Stimulated activated effector memory CD8-positive, alpha-beta T cell treated with anti-CD3 and anti-CD28 coated beads, Interleukin-12 subunit alpha, Interleukin-12 subunit beta, amount 100 ng/mL, for 72 hours (primary cell): ENCODE data around the gene ANXA4.
A peak's percentile ranks its signal among the peaks of the same experiment; 100 is the strongest.

Experiments used
- ATAC-seq: fragments of 150-1000 bp; cut with Tn5 transposase; 2 replicates; pipeline ENCODE4 v1.10.0; 2021
- DNase-seq, 2 donors: peaks; one replicate each; pipeline ENCODE4 v3.0.0; 2021 to 2022; ENCODE audit warnings: low spot score in 2 of 2
- H3K27ac Mint-ChIP-seq: one replicate; pipeline ENCODE4 v1.8.0; 2022; ENCODE audit warnings: mild to moderate bottlenecking, mixed read lengths
- H3K36me3 Mint-ChIP-seq: one replicate; pipeline ENCODE4 v1.8.0; 2022; ENCODE audit warnings: mild to moderate bottlenecking, mixed read lengths
- H3K4me1 Mint-ChIP-seq: one replicate; pipeline ENCODE4 v1.8.0; 2022; ENCODE audit warnings: mixed read lengths
- H3K4me3 Mint-ChIP-seq: one replicate; pipeline ENCODE4 v1.8.0; 2022; ENCODE audit warnings: mild to moderate bottlenecking, mixed read lengths
- H3K9me3 Mint-ChIP-seq: one replicate; pipeline ENCODE4 v1.8.0; 2022; ENCODE audit warnings: mixed read lengths

Gene ANXA4

GRCh38 chr2:69741575-69742321 lies at the start of gene ANXA4:
TSS of gene ANXA4 (plus strand) at chr2:69742134. CDS start at chr2:69781566, 39,432 bp downstream.
- peak; percentile 90 for ATAC-seq
- Mint-ChIP-seq H3K9me3 (no peaks in the 10 kb centered on the region), H3K4me1 (peaks cover 26% of the 10 kb centered on the region), H3K27ac (peak within 1 kb of the TSS; percentile 97), H3K36me3 (peaks cover 4% of the 10 kb centered on the region), H3K4me3 (peak within 1 kb of the TSS; percentile 97)
- DNase-seq = peak; percentile 50 to 83

- no peaks in the 10 kb centered on the region for H3K9me3 Mint-ChIP-seq
- H3K4me1 Mint-ChIP-seq = peaks cover 58% of the 10 kb centered on the region
- no peak overlapping the region for H3K4me3 Mint-ChIP-seq
- DNase-seq (no peak), ATAC-seq (no peak)
- no peaks in the 10 kb centered on the region for H3K36me3 Mint-ChIP-seq
- H3K27ac Mint-ChIP-seq = peak overlapping the region; percentile 92
Measured at GRCh38 chr2:69692424-69692823, 49.5 kb upstream of the ANXA4 start.

GRCh38 chr2:69693059-69693774 lies 48.7 kb upstream of the ANXA4 start:
- peak; percentile 77 for ATAC-seq
- peak in 1 of 2 donors; percentile 57 for DNase-seq
- Mint-ChIP-seq H3K27ac (peak overlapping the region; percentile 92), H3K4me1 (peaks cover 58% of the 10 kb centered on the region), H3K9me3 (no peaks in the 10 kb centered on the region), H3K36me3 (no peaks in the 10 kb centered on the region), H3K4me3 (peak overlapping the region; percentile 46)

- H3K9me3 Mint-ChIP-seq = no peaks in the 10 kb centered on the region
- H3K27ac Mint-ChIP-seq = peak overlapping the region; percentile 92
- peaks cover 54% of the 10 kb centered on the region for H3K4me1 Mint-ChIP-seq
- ATAC-seq (peak; percentile 73), DNase-seq (peak in 1 of 2 donors; percentile 55)
- H3K36me3 Mint-ChIP-seq = no peaks in the 10 kb centered on the region
- H3K4me3 Mint-ChIP-seq = peak overlapping the region; percentile 46
Measured at GRCh38 chr2:69693775-69694450, 48.0 kb upstream of the ANXA4 start.

- peak overlapping the region; percentile 46 for H3K4me3 Mint-ChIP-seq
- H3K4me1 Mint-ChIP-seq = peaks cover 49% of the 10 kb centered on the region
- ATAC-seq (peak; percentile 62), DNase-seq (peak in 1 of 2 donors; percentile 41)
- H3K9me3 Mint-ChIP-seq = no peaks in the 10 kb centered on the region
- no peaks in the 10 kb centered on the region for H3K36me3 Mint-ChIP-seq
- peak overlapping the region; percentile 92 for H3K27ac Mint-ChIP-seq
Measured at GRCh38 chr2:69694894-69695849, 46.8 kb upstream of the ANXA4 start.

- peaks cover 43% of the 10 kb centered on the region for H3K4me1 Mint-ChIP-seq
- no peaks in the 10 kb centered on the region for H3K9me3 Mint-ChIP-seq
- H3K4me3 Mint-ChIP-seq = no peak overlapping the region
- DNase-seq (peak in 1 of 2 donors; percentile 10), ATAC-seq (no peak)
- no peak overlapping the region for H3K27ac Mint-ChIP-seq
- H3K36me3 Mint-ChIP-seq = no peaks in the 10 kb centered on the region
Measured at GRCh38 chr2:69695850-69696216, 46.1 kb upstream of the ANXA4 start.

- peaks cover 9% of the 10 kb centered on the region for H3K4me1 Mint-ChIP-seq
- H3K27ac Mint-ChIP-seq = no peak overlapping the region
- H3K36me3 Mint-ChIP-seq = no peaks in the 10 kb centered on the region
- H3K4me3 Mint-ChIP-seq = no peak overlapping the region
- DNase-seq (no peak), ATAC-seq (peak; percentile 34)
- H3K9me3 Mint-ChIP-seq = no peaks in the 10 kb centered on the region
Measured at GRCh38 chr2:69700381-69700780, 41.6 kb upstream of the ANXA4 start.

GRCh38 chr2:69701100-69701945 lies 40.6 kb upstream of the ANXA4 start:
- ATAC-seq = no peak
- no peak for DNase-seq
- H3K36me3 Mint-ChIP-seq = no peaks in the 10 kb centered on the region
- no peak overlapping the region for H3K27ac Mint-ChIP-seq
- no peak overlapping the region for H3K4me3 Mint-ChIP-seq
- H3K4me1 Mint-ChIP-seq = peaks cover 2% of the 10 kb centered on the region
- H3K9me3 Mint-ChIP-seq = no peaks in the 10 kb centered on the region

GRCh38 chr2:69703189-69703588 lies 38.7 kb upstream of the ANXA4 start:
- H3K36me3 Mint-ChIP-seq = no peaks in the 10 kb centered on the region
- no peak overlapping the region for H3K4me3 Mint-ChIP-seq
- no peaks in the 10 kb centered on the region for H3K4me1 Mint-ChIP-seq
- no peak for ATAC-seq
- DNase-seq = no peak
- H3K9me3 Mint-ChIP-seq = no peaks in the 10 kb centered on the region
- no peak overlapping the region for H3K27ac Mint-ChIP-seq

- Mint-ChIP-seq H3K9me3 (no peaks in the 10 kb centered on the region), H3K36me3 (no peaks in the 10 kb centered on the region), H3K4me3 (no peak overlapping the region), H3K4me1 (no peaks in the 10 kb centered on the region), H3K27ac (no peak overlapping the region)
- DNase-seq (no peak), ATAC-seq (no peak)
Measured at GRCh38 chr2:69704446-69704845, 37.5 kb upstream of the ANXA4 start.

GRCh38 chr2:69709290-69709689 lies 32.6 kb upstream of the ANXA4 start:
- no peaks in the 10 kb centered on the region for H3K36me3 Mint-ChIP-seq
- H3K27ac Mint-ChIP-seq = no peak overlapping the region
- no peak overlapping the region for H3K4me3 Mint-ChIP-seq
- DNase-seq (no peak), ATAC-seq (no peak)
- peaks cover 8% of the 10 kb centered on the region for H3K4me1 Mint-ChIP-seq
- no peaks in the 10 kb centered on the region for H3K9me3 Mint-ChIP-seq

- Mint-ChIP-seq H3K36me3 (no peaks in the 10 kb centered on the region), H3K4me1 (peaks cover 25% of the 10 kb centered on the region), H3K27ac (no peak overlapping the region), H3K4me3 (no peak overlapping the region), H3K9me3 (no peaks in the 10 kb centered on the region)
- DNase-seq = no peak
- no peak for ATAC-seq
Measured at GRCh38 chr2:69711971-69712370, 30.0 kb upstream of the ANXA4 start.

GRCh38 chr2:69714024-69714423 lies 27.9 kb upstream of the ANXA4 start:
- H3K27ac Mint-ChIP-seq = no peak overlapping the region

More at GRCh38 chr2:69714024-69714423, 27.9 kb upstream of the ANXA4 start:
- no peak overlapping the region for H3K4me3 Mint-ChIP-seq
- peaks cover 25% of the 10 kb centered on the region for H3K4me1 Mint-ChIP-seq
- ATAC-seq (no peak), DNase-seq (no peak)
- H3K9me3 Mint-ChIP-seq = no peaks in the 10 kb centered on the region
- H3K36me3 Mint-ChIP-seq = no peaks in the 10 kb centered on the region
